Measurements from ENCODE around the gene OR51F1. TPM values are rescaled to one million over a fixed set of nuclear protein-coding genes. Genes with fewer than 3 reads are reported as not detected.
"Not testable (repeated sequence)": the region's sequence is repeated elsewhere in the genome, so short reads cannot be mapped to it uniquely, and the experiment has no call there.

OR51F1 gene
- polyA plus RNA-seq (ENCODE audit: insufficient read length in 3 of 3), result not detected

GRCh38 chr11:4769838-4770237 is at the start of gene OR51F1:
Gene OR51F1, minus strand, starts transcription at chr11:4769938. Its CDS starts 0 bp downstream, at chr11:4769938.
- DNase-seq (ENCODE audit: low read depth in 3 of 3, low spot score in 2 of 3), result no peak

GRCh38 chr11:4809246-4809645 is 39.5 kb upstream of the OR51F1 start:
- DNase-seq (ENCODE audit: low read depth in 3 of 3, low spot score in 2 of 3), result no peak

GRCh38 chr11:4808476-4808875 is 38.7 kb upstream of the OR51F1 start:
- DNase-seq (ENCODE audit: low read depth in 3 of 3, low spot score in 2 of 3), result no peak

GRCh38 chr11:4804280-4804679 is 34.5 kb upstream of the OR51F1 start, which contains the start of gene OR52R1:
Gene OR52R1, minus strand, starts transcription at chr11:4804380. Its CDS starts 0 bp downstream, at chr11:4804380.
- DNase-seq (ENCODE audit: low read depth in 3 of 3, low spot score in 2 of 3), result no peak

- DNase-seq (ENCODE audit: low read depth in 3 of 3, low spot score in 2 of 3), result not testable (repeated sequence)
These were observed 31.6 kb upstream of the OR51F1 start for GRCh38 chr11:4801316-4801715.

DNA sequence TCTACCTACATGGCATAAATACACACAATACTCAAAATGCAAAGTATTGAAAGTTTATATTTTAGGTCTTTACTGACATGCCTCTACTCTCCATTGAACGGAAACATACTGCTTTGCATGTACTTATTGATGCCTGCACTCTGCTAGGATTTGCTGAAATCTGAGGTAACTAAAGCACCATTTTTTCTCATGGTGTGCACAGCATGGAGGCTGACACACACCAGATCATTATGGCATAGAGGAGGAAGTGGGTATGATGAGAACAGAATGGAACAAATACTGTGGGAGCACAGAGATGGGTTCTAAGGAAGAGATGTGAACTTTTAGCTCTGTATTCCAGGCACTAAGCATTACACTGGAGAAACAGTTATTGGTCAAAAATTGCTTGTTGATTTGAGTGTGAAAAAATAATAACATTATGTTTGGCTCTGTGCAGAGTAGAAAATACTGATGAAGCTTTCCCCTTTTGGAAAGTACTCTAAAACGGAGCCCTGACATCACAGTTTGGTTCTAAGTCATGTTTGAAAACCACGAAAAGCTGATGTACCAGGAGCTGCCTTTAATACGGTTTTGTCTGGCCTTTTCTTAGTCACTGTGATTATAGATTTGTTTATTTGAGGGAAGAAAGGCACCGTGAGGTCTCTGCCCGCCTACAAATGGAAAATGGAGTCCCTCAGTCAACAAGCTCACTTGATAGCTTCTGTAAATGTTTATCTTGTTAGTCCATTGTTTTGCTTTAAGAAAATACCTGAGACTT is 28.9 kb upstream of the OR51F1 start:
- no peak for DNase-seq (ENCODE audit: low read depth in 3 of 3, low spot score in 2 of 3)

DNA sequence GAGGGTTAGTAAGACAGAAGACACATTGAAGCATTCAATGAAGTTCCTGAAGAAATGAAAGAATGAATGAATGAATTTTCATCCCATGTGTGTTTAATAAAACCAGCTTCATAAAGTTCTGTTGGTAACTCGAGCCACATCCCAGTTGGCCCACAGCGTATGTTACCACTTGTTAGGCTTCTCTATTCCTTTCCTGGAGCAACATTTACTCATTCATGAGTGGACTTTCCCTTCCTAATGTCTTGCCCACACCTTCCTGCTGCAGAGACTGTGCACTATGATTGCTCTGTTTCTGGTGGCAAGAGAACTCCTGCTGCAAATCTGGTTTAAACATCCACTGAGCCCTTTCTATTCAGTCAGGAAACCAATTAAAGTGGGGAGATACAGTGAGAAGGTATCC is 27.5 kb upstream of the OR51F1 start:
- DNase-seq (ENCODE audit: low read depth in 3 of 3, low spot score in 2 of 3), result no peak

DNA sequence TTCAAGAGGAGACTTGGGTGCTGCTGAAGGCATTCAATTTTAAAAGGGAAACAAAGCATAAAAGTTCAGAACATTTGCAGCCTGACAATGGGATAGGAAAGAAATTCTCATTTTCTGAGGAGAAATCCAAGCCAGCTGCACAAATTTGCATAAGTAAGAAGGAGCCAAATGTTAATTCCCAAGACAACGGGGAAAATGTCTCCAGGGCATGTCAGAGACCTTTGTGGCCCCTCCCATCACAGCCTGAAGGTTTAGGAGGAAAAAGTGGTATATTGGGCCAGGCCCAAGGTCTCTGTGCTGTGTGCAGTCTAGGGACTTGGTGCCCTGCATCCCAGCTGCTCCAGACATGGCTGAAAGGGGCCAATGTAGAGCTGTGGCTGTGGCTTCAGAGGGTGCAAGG is 12.7 kb upstream of the OR51F1 start:
- DNase-seq (ENCODE audit: low read depth in 3 of 3, low spot score in 2 of 3), result no peak

GRCh38 chr11:4768094-4768493 is 1.6 kb downstream of the OR51F1 start:
- DNase-seq (ENCODE audit: low read depth in 3 of 3, low spot score in 2 of 3), result no peak

- DNase-seq (ENCODE audit: low read depth in 3 of 3, low spot score in 2 of 3), result no peak
These were observed 3.2 kb downstream of the OR51F1 start for GRCh38 chr11:4766420-4767043.

GRCh38 chr11:4763096-4763495 is 6.6 kb downstream of the OR51F1 start:
- no peak for DNase-seq (ENCODE audit: low read depth in 3 of 3, low spot score in 2 of 3)

DNA sequence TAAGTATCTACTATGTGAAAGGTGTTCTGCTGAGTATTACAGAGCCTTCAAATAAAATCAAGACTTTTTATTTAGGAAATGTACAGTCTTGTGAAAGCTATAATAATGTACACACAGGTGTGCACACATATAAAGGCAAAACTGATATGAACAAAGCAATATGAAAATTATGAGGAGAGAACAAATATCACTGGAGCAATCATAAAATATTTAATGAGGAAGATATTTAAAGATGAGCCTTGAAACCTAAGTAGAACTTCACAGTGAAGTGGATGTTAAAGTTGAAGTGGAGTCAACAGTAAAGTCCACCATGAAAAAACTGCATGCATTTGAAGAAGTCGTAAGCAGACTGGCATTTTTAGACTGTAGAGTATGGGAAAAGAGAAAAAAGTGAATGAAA is 18.5 kb downstream of the OR51F1 start:
- no peak for DNase-seq (ENCODE audit: low read depth in 3 of 3, low spot score in 2 of 3)

DNA sequence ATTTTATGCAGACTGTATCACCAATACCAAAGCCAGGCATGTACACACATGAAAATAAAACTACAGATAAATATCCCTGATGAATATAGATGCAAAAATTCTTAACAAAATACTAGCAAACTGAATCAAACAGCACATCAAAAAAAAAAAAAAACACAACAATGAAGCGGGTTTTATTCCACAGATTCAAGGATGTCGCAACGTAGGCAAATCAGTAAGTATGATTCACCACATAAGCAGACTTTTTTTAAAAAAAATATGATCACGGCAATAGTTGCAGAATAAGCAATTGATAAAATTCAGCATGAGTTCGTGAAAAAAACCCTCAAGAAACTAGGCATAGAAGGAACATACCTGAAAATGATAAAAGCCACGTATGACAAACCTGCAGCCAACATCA is 21.3 kb downstream of the OR51F1 start:
- no peak for DNase-seq (ENCODE audit: low read depth in 3 of 3, low spot score in 2 of 3)

DNA sequence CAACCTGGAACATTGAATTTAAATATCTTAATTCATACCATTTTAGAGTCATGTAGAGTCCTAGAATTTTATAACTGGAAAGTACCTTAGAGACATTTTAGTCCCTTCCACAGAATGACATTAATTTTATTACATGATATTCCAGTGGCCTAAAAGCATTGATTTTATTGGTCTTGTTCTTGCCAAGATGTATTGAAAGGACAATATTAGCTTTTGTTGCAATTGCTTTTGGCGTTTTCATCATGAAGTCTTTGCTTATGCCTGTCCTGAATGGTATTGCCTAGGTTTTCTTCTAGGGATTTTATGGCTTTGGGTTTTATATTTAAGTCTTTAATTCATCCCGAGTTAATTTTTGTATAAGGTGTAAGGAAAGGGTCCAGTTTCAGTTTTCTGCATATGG is 29.0 kb downstream of the OR51F1 start:
- no peak for DNase-seq (ENCODE audit: low read depth in 3 of 3, low spot score in 2 of 3)

GRCh38 chr11:4727171-4727570 is 42.6 kb downstream of the OR51F1 start:
- DNase-seq (ENCODE audit: low read depth in 3 of 3, low spot score in 2 of 3), result no peak

DNA sequence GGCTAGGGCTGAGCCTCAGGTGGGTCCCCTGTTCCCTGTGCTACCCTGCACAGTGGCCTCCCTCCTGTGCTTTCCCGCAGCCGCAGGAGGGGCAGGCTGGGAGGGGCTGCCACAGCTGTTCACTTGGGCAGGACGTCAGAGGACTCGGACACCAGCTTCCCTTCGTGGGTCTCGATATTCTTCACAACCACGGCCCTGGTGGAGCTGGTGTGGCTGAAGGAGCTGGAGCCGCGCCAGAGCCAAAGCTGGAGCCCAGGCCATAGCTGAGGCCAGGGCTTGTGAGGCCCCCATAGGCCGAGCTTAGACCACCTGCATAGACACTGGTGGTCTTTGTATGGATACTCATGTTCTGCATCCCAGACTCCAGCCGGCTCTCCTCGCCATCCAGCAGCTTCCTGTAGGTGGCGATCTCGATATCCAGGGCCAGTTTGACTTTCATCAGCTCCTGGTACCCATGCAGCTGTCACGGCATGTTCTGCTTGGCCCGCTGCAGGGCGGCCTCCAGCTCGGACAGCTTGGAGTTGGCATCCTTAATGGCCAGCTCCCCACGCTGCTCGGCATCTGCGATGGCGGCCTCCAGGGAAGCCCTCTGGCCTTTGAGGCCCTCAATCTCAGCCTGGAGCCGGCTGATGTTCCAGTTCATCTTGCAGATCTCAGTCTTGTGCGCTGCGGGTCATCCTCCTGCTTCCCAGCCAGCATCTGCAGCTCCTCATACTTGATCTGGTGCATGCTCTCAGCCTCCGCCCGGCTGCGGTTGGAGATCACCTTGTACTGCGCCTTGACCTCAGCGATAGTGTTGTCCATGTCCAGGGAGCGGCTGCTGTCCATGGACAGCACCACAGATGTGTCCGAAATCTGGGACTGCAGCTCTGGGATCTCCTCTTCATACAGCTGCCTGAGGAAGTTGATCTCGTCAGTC is 46.9 kb downstream of the OR51F1 start:
- DNase-seq (ENCODE audit: low read depth in 3 of 3, low spot score in 2 of 3), result not testable (repeated sequence)

Other genes with a start within 250 kb of the OR51F1 start
- gene OR52M1, start 224.7 kb downstream of the OR51F1 start, polyA plus RNA-seq (ENCODE audit: insufficient read length in 3 of 3), result not detected
- gene OR52I2, start 188.2 kb downstream of the OR51F1 start, polyA plus RNA-seq (ENCODE audit: insufficient read length in 3 of 3), result under 1 TPM in 1 of 3 donors, not detected in 2; 0.03 TPM
- under 1 TPM in 1 of 3 donors, not detected in 2; 0.12 TPM for gene OR52I1, start 175.9 kb downstream of the OR51F1 start, polyA plus RNA-seq (ENCODE audit: insufficient read length in 3 of 3)
- 10 to 100 TPM; 20.2 to 22.4 (median 20.3) TPM for gene TRIM68, start 161.7 kb downstream of the OR51F1 start, polyA plus RNA-seq (ENCODE audit: insufficient read length in 3 of 3)
- gene OR51D1, start 132.5 kb downstream of the OR51F1 start, polyA plus RNA-seq (ENCODE audit: insufficient read length in 3 of 3), result not detected
- 1 to 10 TPM; 1.4 to 1.8 (median 1.5) TPM for gene OR51E1, start 126.0 kb downstream of the OR51F1 start, polyA plus RNA-seq (ENCODE audit: insufficient read length in 3 of 3)
- under 1 TPM; 0.52 to 0.64 (median 0.53) TPM for gene OR51E2, start 72.1 kb downstream of the OR51F1 start, polyA plus RNA-seq (ENCODE audit: insufficient read length in 3 of 3)
- under 1 TPM; 0.31 to 0.50 (median 0.39) TPM for gene MMP26, start 65.2 kb downstream of the OR51F1 start, polyA plus RNA-seq (ENCODE audit: insufficient read length in 3 of 3)
- not detected for gene OR52R1, start 34.4 kb upstream of the OR51F1 start, polyA plus RNA-seq (ENCODE audit: insufficient read length in 3 of 3)
- gene OR51F2, start 51.4 kb upstream of the OR51F1 start, polyA plus RNA-seq (ENCODE audit: insufficient read length in 3 of 3), result not detected
- gene OR51S1, start 79.3 kb upstream of the OR51F1 start, polyA plus RNA-seq (ENCODE audit: insufficient read length in 3 of 3), result not detected
- gene OR51T1, start 112.0 kb upstream of the OR51F1 start, polyA plus RNA-seq (ENCODE audit: insufficient read length in 3 of 3), result not detected
- gene OR51A7, start 133.8 kb upstream of the OR51F1 start, polyA plus RNA-seq (ENCODE audit: insufficient read length in 3 of 3), result not detected
- gene OR51G2, start 149.4 kb upstream of the OR51F1 start, polyA plus RNA-seq (ENCODE audit: insufficient read length in 3 of 3), result not detected
- not detected for gene OR51G1, start 154.4 kb upstream of the OR51F1 start, polyA plus RNA-seq (ENCODE audit: insufficient read length in 3 of 3)
- not detected for gene OR51A4, start 177.7 kb upstream of the OR51F1 start, polyA plus RNA-seq (ENCODE audit: insufficient read length in 3 of 3)
- gene OR51A2, start 185.8 kb upstream of the OR51F1 start, polyA plus RNA-seq (ENCODE audit: insufficient read length in 3 of 3), result not detected
- under 1 TPM in 2 of 3 donors, not detected in 1; 0.08 TPM for gene OR51L1, start 224.9 kb upstream of the OR51F1 start, polyA plus RNA-seq (ENCODE audit: insufficient read length in 3 of 3)